Lower lobe of right lung (tissue), 2 donors: ENCODE results near the gene MRPL27. TPM values are rescaled to one million over a fixed set of nuclear protein-coding genes. Genes with fewer than 3 reads are reported as not detected.
"Not testable (repeated sequence)": the region's sequence is repeated elsewhere in the genome, so short reads cannot be mapped to it uniquely, and the experiment has no call there.

ENCODE experiments used
- ATAC-seq, 2 donors: fragments of 200-7000 bp; cut with Tn5 transposase; one replicate each; pipeline ENCODE4 v1.9.1; 2020 to 2022; ENCODE audit warnings: mild to moderate bottlenecking in 2 of 2, moderate library complexity in 2 of 2
- DNase-seq: peaks from one replicate; pipeline ENCODE4 v3.0.0-alpha.2; 2020
- H3K27ac ChIP-seq: fragments of 200-600 bp; one replicate; pipeline ENCODE4 v1.8.0; 2022
- H3K27me3 ChIP-seq: fragments of 200-600 bp; one replicate; pipeline ENCODE4 v1.8.0; 2022; ENCODE audit warnings: low read depth
- H3K36me3 ChIP-seq: fragments of 200-600 bp; one replicate; pipeline ENCODE4 v1.8.0; 2022; ENCODE audit warnings: mild to moderate bottlenecking
- H3K4me1 ChIP-seq: fragments of 200-600 bp; one replicate; pipeline ENCODE4 v1.8.0; 2022
- H3K4me3 ChIP-seq: fragments of 200-600 bp; one replicate; pipeline ENCODE4 v1.8.0; 2022; ENCODE audit warnings: mild to moderate bottlenecking
- H3K9me3 ChIP-seq: fragments of 200-600 bp; one replicate; pipeline ENCODE4 v1.8.0; 2022
- intact Hi-C: fragments of 100-400 bp; cut with DNase I; formaldehyde crosslinking; loops from one replicate; pipeline ENCODE4 v1.11.0; 2022
- total RNA-seq: library from RNA; stranded (reverse); fragmentation: NEBNext Ultra II Directional; extraction: Animal tissue kit (Norgen Biotek cat#: 25700); gene quantifications from one replicate; pipeline ENCODE4 v1.2.1, GENCODE V29; 2021
- TF ChIP-seq, protein P1 (sequence below): fragments of 200-600 bp; IDR thresholded peaks from one replicate; pipeline ENCODE4 v1.8.0; 2022; ENCODE audit warnings: antibody characterized with exemption, mild to moderate bottlenecking
- donor health status: DM: no; HTN: yes; CAD: no; lungs with severe emphysema.

MRPL27 gene
- total RNA-seq, 1 donor from 2014 or later, result 43.9 TPM

DNA sequence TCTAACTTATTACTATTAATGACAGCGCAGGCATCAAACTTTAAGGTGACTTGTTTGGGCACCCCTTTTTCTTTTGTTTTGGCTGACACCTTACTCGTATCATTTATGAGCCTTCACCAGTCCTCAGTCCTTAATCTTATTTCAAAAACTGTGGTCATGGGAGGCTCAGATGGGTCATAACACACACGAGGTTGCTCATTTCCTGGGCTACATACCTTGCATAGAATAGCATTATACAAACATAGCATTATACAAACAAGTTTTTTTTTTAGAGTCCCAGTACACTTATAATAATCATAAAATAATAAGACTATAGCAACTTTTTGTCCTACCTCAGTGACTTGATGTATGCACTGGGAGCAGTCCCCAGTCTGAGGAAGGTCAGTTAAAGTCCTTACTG, 41.8 kb upstream of the MRPL27 start:
- TF ChIP-seq, protein P1, sequence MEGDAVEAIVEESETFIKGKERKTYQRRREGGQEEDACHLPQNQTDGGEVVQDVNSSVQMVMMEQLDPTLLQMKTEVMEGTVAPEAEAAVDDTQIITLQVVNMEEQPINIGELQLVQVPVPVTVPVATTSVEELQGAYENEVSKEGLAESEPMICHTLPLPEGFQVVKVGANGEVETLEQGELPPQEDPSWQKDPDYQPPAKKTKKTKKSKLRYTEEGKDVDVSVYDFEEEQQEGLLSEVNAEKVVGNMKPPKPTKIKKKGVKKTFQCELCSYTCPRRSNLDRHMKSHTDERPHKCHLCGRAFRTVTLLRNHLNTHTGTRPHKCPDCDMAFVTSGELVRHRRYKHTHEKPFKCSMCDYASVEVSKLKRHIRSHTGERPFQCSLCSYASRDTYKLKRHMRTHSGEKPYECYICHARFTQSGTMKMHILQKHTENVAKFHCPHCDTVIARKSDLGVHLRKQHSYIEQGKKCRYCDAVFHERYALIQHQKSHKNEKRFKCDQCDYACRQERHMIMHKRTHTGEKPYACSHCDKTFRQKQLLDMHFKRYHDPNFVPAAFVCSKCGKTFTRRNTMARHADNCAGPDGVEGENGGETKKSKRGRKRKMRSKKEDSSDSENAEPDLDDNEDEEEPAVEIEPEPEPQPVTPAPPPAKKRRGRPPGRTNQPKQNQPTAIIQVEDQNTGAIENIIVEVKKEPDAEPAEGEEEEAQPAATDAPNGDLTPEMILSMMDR, result no peak
- no peaks in the 10 kb centered on the region for H3K9me3 ChIP-seq
- no peaks in the 10 kb centered on the region for H3K27me3 ChIP-seq
- H3K36me3 ChIP-seq, result no peaks in the 10 kb centered on the region
- H3K4me1 ChIP-seq, result no peaks in the 10 kb centered on the region
- ATAC-seq (no peak), DNase-seq (no peak)
- intact Hi-C loops, result no loop called here
- no peak overlapping the region for H3K4me3 ChIP-seq
- no peak overlapping the region for H3K27ac ChIP-seq

DNA sequence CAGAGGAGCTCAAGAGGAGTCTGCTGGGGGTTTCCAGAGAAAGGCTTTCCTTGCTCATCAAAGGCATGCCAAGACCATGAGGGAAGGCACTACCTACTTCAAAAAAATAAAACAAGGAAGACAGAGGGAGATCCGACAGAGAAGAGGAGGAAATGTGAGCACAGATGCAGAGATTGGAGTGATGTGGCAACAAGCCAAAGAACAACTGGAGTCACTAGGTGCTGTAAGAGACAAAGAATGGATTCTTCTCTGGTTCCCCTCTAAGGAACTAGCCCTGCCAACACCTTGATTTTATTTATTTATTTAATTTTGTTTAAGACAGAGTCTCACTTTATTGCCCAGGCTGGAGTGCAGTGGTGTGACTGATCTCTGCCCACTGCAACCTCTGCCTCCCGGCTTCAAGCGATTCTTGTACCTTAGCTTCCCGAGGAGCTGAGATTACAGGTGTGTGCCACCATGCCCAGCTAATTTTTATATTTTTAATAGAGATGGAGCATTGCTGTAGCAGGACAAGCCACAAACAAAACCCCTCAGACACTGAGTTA, 39.3 kb upstream of the MRPL27 start:
- TF ChIP-seq, protein P1, result no peak
- Histone ChIP-seq H3K4me1 (no peaks in the 10 kb centered on the region), H3K4me3 (no peak overlapping the region), H3K9me3 (no peaks in the 10 kb centered on the region), H3K27ac (no peak overlapping the region), H3K27me3 (no peaks in the 10 kb centered on the region), H3K36me3 (no peaks in the 10 kb centered on the region)
- DNase-seq, result no peak
- intact Hi-C loops, result no loop called here
- ATAC-seq, result no peak

DNA sequence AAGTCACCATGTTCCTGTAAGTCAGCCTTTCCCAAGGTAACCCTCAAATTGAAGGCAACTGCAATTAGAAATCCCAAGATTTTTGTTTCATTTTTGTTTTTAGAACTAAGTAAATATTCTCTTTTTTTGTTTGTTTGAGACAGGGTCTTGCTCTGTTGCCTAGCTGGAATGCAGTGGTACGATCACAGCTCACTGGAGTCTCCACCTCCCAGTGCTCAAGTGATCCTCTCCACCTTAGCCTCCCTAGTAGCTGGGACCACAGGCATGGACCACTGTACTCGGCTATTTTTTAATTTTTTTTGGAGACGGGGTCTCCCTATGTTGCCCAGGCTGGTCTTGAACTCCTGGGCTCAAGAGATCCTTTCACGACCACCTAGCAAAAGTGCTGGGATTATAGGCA, 34.9 kb upstream of the MRPL27 start:
- Histone ChIP-seq H3K27ac (no peak overlapping the region), H3K36me3 (no peaks in the 10 kb centered on the region), H3K4me1 (no peaks in the 10 kb centered on the region), H3K4me3 (no peak overlapping the region), H3K27me3 (no peaks in the 10 kb centered on the region), H3K9me3 (no peaks in the 10 kb centered on the region)
- TF ChIP-seq, protein P1, result no peak
- intact Hi-C loops, result no loop called here
- ATAC-seq (no peak), DNase-seq (no peak)

DNA sequence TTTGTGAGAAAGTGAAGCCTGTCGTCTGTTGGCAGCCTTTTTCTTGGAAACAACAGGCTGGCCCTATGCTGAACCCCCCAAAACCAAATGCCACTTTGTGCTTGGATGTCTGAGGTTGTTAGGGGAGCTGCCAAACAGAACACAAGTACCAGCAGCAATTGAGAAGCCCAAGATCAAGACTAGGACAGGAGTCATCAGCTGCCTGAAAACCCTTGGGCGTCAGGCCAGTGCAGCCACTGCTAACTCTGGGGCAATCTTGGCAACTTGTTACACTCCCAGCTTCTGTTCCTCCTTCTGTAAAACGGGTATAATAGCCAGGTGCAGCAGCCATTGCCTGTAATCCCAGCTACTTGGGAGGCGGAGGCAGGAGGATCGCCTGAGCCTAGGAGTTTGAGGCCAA, 33.6 kb upstream of the MRPL27 start:
- no peak overlapping the region for H3K27ac ChIP-seq
- no peaks in the 10 kb centered on the region for H3K4me1 ChIP-seq
- ATAC-seq, result no peak
- TF ChIP-seq, protein P1, result no peak
- intact Hi-C loops, result no loop called here
- no peaks in the 10 kb centered on the region for H3K9me3 ChIP-seq
- no peak overlapping the region for H3K4me3 ChIP-seq
- H3K36me3 ChIP-seq, result no peaks in the 10 kb centered on the region
- H3K27me3 ChIP-seq, result no peaks in the 10 kb centered on the region
- DNase-seq, result no peak

DNA sequence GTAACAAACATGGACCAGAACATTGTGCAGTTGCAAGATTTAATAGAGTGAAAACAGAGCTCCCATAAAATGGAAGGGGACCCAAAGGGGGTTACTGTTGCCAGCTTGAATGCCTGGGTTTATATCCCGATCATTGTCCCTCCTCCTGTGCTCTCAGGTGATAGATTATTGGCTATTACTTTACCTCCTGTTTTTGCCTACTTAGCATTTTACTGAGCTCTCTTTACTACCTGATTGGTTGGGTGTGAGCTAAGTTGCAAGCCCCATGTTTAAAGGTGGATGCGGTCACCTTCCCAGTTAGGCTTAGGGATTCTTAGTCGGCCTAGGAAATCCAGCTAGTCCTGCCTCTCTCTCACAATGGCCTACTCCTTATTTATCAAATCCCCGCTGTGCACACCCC, 32.4 kb upstream of the MRPL27 start:
- intact Hi-C loops, H3K4me3 ChIP-seq, ATAC-seq, H3K27me3 ChIP-seq, H3K9me3 ChIP-seq, DNase-seq, H3K27ac ChIP-seq, H3K4me1 ChIP-seq, H3K36me3 ChIP-seq: not testable (repeated sequence)

DNA sequence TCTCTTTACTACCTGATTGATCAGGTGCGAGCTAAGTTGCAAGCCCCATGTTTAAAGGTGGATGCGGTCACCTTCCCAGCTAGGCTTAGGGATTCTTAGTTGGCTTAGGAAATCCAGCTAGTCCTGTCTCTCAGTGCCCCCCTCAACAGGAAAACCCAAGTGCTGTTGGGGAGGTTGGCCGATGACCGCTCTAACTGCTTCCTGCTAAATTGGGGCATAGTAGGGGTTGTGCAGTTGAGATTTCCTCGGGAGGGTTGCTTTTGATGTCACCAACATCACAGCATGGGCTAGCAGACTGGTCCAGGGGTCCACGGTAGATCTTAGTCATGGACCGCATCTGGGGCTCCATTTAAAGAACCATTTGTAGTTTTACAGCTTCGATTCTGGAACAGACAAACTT, 26.6 kb upstream of the MRPL27 start:
- peaks cover 25% of the 10 kb centered on the region for H3K4me1 ChIP-seq
- H3K27ac ChIP-seq, H3K27me3 ChIP-seq, intact Hi-C loops, H3K4me3 ChIP-seq, ATAC-seq, H3K36me3 ChIP-seq, DNase-seq, H3K9me3 ChIP-seq: not testable (repeated sequence)

DNA sequence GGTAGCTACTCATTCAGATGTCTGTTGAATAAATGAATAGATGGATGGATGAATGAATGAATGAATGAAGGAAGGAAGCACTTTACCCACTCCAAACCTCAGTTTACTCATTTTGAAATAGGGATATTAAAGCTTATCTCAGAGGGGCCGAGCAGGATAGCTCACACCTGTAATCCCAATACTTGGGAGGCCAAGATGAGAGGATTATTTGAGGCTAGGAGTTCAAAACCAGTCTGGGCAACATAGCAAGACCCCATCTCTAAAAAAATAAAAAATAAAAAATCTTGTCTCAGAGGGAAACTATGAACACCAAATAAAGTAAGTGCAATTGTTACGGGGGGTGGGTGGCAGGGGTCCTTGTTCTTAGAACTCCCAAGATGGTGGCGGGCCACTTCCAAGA, 25.7 kb upstream of the MRPL27 start:
- ATAC-seq, H3K27ac ChIP-seq, H3K4me3 ChIP-seq, H3K9me3 ChIP-seq, H3K27me3 ChIP-seq, DNase-seq, intact Hi-C loops: not testable (repeated sequence)
- H3K36me3 ChIP-seq, result peaks cover 15% of the 10 kb centered on the region
- peaks cover 25% of the 10 kb centered on the region for H3K4me1 ChIP-seq
